Stimulated activated CD8-positive, alpha-beta memory T cell treated with anti-CD3 and anti-CD28 coated beads, Interleukin-12 subunit alpha, Interleukin-12 subunit beta, amount 100 ng/mL, for 24 hours (primary cell): ENCODE measurements around the gene CDC42BPA.
"Not testable (repeated sequence)": the region's sequence is repeated elsewhere in the genome, so short reads cannot be mapped to it uniquely, and the experiment has no call there.

ENCODE experiments used
- DNase-seq: peaks from one replicate; pipeline ENCODE4 v3.0.0-alpha.2; 2020; ENCODE audit errors: extremely low read depth

CDC42BPA gene

GRCh38 chr1:227069490-227069889 is 248.8 kb downstream of the CDC42BPA start:
- DNase-seq, result no peak

DNA sequence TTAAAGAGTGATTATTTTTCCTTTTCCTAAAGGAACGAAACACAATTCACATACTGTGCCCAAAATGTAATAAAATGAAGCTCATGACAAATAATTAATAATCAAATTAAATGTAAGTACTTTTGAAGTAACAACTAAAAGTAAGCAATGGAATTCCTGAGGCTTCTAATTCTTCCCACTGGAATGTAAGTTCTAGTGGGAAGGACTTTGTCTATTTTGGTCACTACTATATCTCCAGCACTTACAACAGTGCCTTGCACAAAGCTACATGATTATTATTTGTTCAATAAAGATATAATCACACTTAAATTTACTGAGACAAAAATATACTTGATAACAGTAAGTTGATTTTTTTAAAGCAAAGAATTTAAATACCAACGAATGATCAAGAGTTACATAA is 249.4 kb downstream of the CDC42BPA start:
- DNase-seq, result no peak

GRCh38 chr1:227066999-227067398 is 251.3 kb downstream of the CDC42BPA start:
- no peak for DNase-seq

GRCh38 chr1:227065311-227065710 is 253.0 kb downstream of the CDC42BPA start:
- no peak for DNase-seq

- DNase-seq, result no peak
Measured at GRCh38 chr1:227062306-227062705, 256.0 kb downstream of the CDC42BPA start.

- DNase-seq, result no peak
Measured at GRCh38 chr1:227059076-227059475, 259.2 kb downstream of the CDC42BPA start.

GRCh38 chr1:227058321-227058751 is 260.0 kb downstream of the CDC42BPA start:
- no peak for DNase-seq

- DNase-seq, result no peak
Measured at GRCh38 chr1:227049253-227049652, 269.0 kb downstream of the CDC42BPA start.

DNA sequence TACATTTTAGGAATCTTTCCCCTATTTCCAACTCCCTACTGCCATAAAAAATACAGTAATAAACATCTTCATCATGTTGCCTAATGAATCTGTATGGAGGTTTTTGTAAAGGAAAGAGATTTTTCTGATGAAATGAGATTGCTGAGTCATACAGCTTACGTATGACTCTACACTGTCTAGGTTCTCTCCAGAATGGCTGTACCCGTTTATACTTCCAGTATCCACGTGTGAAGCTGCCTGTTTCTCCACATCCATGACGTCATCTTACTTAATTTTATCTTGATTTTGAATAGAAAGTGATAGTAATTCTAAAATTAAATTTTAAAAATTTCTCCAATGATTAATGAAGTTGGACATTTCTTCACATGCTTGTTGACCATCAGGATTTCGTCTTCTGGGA is 274.5 kb downstream of the CDC42BPA start:
- no peak for DNase-seq

DNA sequence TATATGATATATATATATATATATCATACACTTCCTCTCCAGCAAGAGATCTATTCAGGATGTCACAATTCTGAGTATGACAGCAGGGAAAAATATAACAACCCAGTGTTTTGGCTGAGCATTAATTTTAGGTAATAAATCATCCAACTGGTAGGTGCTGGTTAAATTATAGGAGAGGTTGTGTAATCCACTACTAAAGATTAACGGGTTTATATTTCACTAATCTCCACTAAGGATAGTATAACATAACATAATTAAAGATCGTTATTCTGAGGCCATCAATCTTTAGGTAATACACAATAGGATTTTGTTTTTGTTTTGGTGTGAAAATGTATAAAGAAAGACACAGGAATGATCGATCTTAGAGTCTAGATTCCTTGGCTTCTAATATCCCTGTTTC is 276.0 kb downstream of the CDC42BPA start:
- no peak for DNase-seq

DNA sequence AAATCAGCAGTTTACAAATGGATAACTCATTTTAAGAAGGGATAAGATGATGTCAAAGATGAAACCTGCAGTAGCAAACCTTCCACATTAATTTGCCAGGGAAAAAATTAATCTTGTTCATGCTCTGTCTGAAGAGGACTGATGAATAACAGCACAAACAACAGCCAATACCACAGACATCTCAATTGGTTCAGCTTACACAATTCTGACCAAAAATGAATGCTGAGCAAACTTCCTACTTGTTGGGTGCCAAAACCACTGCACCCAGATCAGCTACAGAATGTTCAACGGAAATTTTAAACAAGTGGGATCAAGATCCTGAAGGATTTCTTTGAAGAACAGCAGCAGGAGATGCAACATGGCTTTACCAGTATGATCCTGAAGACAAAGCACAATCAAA is 279.9 kb downstream of the CDC42BPA start:
- DNase-seq, result no peak

DNA sequence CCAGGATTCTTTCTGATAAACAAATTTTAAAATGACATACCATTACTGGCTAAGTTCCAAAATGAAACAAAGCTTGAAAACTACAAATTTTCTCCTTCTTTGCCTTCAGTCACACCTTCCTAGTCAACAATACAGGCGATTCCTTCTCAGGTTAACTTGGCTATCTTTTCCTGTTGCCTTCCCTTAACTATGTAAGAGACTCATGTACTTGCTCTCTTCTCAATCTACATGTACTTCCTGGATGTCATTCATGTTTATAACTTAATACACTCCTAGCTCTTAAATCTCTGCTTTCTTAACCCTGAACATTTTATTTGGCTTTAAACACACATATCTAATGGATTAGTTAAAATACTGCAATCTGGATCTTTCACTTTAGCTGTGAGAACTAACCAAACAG is 281.2 kb downstream of the CDC42BPA start:
- DNase-seq, result no peak

DNA sequence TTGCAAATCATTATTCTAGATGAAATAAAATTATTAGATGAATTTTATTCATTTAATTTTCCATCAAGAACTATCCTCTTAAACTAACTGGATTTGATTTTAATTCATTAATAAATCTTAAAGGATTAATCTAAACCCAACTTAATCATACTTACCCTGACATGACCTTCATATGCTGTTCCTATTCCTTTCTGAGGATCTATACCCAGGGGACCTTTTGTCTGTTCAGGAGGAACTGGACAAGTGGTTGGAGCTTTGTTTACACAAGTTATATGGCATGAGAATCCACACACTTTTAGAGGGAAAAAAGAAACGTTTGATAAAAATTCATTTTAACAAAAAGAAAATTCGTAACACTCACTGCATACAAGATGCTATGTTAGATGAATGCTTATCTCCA is 283.0 kb downstream of the CDC42BPA start:
- no peak for DNase-seq

DNA sequence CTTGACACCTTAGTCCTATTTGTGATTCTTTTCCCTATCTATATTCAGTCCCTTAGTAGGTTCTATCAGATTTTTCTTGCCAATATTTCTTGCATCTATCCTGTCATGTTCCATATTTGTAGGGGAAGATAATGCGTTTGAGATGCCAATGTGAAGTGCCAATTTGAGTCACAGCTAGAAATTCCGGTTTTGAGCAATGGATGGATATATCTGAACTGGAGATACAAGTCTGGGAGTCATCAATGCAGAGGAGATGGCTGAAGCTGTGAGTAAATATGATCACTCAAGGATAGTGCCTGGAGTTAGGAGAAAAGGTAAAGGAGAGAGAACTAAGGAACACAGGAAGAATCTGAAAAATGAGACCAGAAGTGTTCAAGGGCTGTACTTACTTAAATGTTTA is 284.4 kb downstream of the CDC42BPA start:
- no peak for DNase-seq

DNA sequence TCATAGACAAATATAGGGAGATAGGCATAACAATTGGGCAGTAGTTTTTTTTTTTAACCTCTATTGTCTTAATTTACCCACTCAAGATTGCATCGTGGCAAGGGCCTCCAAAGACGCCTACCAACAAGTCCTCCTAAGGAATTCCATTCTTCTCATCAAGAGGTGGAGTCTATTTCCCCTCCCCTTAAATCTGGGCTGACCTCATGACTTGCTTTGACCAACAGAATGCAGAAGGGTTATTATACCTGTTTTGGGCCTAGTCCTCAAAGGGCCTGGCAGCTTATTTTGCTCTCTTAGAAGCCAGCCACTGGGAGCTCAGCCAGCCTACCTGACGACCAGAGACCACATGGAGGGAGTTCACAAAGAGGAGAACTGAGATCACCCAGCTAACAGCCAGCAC is 285.9 kb downstream of the CDC42BPA start:
- DNase-seq, result no peak

GRCh38 chr1:227016990-227017389 is 301.3 kb downstream of the CDC42BPA start:
- DNase-seq, result no peak

DNA sequence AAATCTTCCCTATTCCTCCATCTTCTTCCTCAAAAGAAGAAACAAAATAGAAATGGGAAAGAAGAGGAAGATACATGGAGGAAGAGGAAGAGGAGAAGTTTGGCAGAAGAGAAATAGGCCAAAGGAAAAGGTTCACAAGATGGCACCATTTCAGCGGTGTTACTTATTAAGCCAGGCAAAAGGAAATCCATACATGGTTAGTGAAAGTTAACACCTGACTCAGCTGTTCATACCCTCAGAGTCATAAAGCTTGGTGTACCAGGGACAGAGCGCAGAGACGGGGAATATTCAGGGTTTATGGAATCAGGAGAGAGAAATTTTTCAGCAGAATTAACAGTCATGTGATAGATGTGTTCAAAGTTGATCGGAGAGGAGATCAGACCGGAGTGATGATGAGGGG is 307.6 kb downstream of the CDC42BPA start:
- no peak for DNase-seq

- no peak for DNase-seq
Measured at GRCh38 chr1:227009937-227010336, 308.4 kb downstream of the CDC42BPA start.

GRCh38 chr1:227006226-227006796 is 312.0 kb downstream of the CDC42BPA start:
- DNase-seq, result no peak

DNA sequence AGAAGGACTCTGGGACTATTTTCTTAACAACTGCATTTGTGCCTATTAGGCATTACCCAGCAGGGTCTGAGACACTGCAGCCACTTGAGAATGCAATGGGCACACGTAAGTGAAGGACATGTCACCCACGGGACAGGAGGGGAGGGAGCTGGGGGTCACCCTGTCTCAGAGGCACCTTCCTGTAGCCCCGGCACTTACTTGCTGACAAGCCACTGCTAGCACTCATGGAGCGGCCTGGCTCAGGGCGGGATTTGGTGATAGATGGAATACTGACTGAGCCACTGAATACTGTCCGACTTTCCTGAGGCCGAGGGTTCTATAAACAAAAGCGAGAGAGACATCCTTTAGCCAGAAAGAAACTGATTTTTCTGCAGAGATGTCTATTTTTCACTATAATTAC is 313.5 kb downstream of the CDC42BPA start:
- DNase-seq, result no peak

DNA sequence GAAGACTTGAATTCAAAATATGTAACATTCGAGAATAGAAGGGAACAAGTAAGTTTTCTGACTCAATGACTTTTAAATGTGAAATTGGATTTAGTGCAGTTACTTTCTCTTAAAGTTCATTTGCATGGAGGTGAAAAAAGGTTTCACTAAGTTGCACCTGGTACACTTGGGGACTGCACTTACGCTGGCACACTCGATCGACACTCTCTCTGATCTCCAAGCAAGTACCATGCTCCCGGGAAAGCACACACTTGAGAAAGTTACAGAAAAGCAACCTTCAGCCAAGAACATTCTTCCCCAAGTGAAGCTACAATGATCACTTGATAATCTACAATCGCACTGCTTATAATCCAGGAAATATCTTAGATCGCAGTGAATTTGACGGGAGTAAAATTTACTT is 315.1 kb downstream of the CDC42BPA start:
- DNase-seq, result no peak

GRCh38 chr1:227002531-227003049 is 315.7 kb downstream of the CDC42BPA start:
- no peak for DNase-seq

- DNase-seq, result not testable (repeated sequence)
Measured at GRCh38 chr1:226999579-226999978, 318.7 kb downstream of the CDC42BPA start.
